ENCODE data around the gene OPA3. TPM values are rescaled to one million over a fixed set of nuclear protein-coding genes. Genes with fewer than 3 reads are reported as not detected.

The OPA3 gene
- total and polyA plus RNA-seq, 10 of the 15 experiments (the other 5 are each of a cell fraction or from before 2014, with no cell fraction given): 2.2 to 24.3 (median 13.3) TPM

- TF ChIP-seq SRF (IDR thresholded peaks at IDR 0.05; ENCODE audit: low read depth in 2 of 2, low read length in 2 of 2): peak; percentile 87 to 97
- no peak for TF ChIP-seq CEBPZ (IDR thresholded peaks at IDR 0.05; ENCODE audit: low read depth, low read length)
- peak; percentile 87 for TF ChIP-seq NR2C1 (IDR thresholded peaks at IDR 0.05)
- TF ChIP-seq ATF3 (IDR thresholded peaks at IDR 0.05; ENCODE audit: borderline replicate concordance, extremely low read depth, low read depth, low read length): no peak
- 0 out of 2 replicates have a peak, but pooled peaks have one; percentile 50 for TF ChIP-seq BCL11A (IDR thresholded peaks at IDR 0.05; ENCODE audit: low read depth, low read length)
- TF ChIP-seq ZZZ3 (IDR thresholded peaks at IDR 0.05; ENCODE audit: control insufficient read depth, insufficient read length, low read depth): no peak
- TF ChIP-seq YBX1 (IDR thresholded peaks at IDR 0.05): peak; percentile 68; the same call in 1 of the 2 replicates
- no peak for TF ChIP-seq NR2C2 (IDR thresholded peaks at IDR 0.05; ENCODE audit: borderline replicate concordance, control insufficient read depth, insufficient read length, low read depth)
- TF ChIP-seq ATF2 (IDR thresholded peaks at IDR 0.05; ENCODE audit: low read length): no peak
- TF ChIP-seq, protein P1, sequence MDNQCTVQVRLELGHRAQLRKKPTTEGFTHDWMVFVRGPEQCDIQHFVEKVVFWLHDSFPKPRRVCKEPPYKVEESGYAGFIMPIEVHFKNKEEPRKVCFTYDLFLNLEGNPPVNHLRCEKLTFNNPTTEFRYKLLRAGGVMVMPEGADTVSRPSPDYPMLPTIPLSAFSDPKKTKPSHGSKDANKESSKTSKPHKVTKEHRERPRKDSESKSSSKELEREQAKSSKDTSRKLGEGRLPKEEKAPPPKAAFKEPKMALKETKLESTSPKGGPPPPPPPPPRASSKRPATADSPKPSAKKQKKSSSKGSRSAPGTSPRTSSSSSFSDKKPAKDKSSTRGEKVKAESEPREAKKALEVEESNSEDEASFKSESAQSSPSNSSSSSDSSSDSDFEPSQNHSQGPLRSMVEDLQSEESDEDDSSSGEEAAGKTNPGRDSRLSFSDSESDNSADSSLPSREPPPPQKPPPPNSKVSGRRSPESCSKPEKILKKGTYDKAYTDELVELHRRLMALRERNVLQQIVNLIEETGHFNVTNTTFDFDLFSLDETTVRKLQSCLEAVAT (IDR thresholded peaks at IDR 0.05): peak; percentile 51
- TF ChIP-seq JUND (IDR thresholded peaks at IDR 0.05; ENCODE audit: low read depth, low read length): no peak
- no peak for TF ChIP-seq HCFC1 (IDR thresholded peaks at IDR 0.05; ENCODE audit: low read length)
- no peak for TF ChIP-seq CBFB (IDR thresholded peaks at IDR 0.05; ENCODE audit: low read depth)
- no peak; the same call in 1 of the 2 replicates for TF ChIP-seq MTA3 (IDR thresholded peaks at IDR 0.05; ENCODE audit: borderline replicate concordance, low read length)
- no peak for TF ChIP-seq MXI1 (IDR thresholded peaks at IDR 0.05; ENCODE audit: low read depth, low read length)
- TF ChIP-seq, protein P2, sequence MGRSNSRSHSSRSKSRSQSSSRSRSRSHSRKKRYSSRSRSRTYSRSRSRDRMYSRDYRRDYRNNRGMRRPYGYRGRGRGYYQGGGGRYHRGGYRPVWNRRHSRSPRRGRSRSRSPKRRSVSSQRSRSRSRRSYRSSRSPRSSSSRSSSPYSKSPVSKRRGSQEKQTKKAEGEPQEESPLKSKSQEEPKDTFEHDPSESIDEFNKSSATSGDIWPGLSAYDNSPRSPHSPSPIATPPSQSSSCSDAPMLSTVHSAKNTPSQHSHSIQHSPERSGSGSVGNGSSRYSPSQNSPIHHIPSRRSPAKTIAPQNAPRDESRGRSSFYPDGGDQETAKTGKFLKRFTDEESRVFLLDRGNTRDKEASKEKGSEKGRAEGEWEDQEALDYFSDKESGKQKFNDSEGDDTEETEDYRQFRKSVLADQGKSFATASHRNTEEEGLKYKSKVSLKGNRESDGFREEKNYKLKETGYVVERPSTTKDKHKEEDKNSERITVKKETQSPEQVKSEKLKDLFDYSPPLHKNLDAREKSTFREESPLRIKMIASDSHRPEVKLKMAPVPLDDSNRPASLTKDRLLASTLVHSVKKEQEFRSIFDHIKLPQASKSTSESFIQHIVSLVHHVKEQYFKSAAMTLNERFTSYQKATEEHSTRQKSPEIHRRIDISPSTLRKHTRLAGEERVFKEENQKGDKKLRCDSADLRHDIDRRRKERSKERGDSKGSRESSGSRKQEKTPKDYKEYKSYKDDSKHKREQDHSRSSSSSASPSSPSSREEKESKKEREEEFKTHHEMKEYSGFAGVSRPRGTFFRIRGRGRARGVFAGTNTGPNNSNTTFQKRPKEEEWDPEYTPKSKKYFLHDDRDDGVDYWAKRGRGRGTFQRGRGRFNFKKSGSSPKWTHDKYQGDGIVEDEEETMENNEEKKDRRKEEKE (IDR thresholded peaks at IDR 0.05): no peak
- peak; percentile 50; the same call in 1 of the 2 replicates for TF ChIP-seq SIN3A (IDR thresholded peaks at IDR 0.05; ENCODE audit: low read depth, low read length)
- TF ChIP-seq POLR2A (IDR thresholded peaks at IDR 0.05; ENCODE audit: low read depth, low read length): peak; percentile 71
- peak; percentile 75; the same call in 1 of the 2 replicates for TF ChIP-seq TBL1XR1 (IDR thresholded peaks at IDR 0.05; ENCODE audit: low read depth, low read length)
- TF ChIP-seq SMAD1 (IDR thresholded peaks at IDR 0.05; ENCODE audit: low read depth, partially characterized antibody): no peak
Measured at GRCh38 chr19:45508861-45509691, 75.5 kb downstream of the OPA3 start (continued).

All from GM12878 (cell line).